Measurements from ENCODE around the gene TOMM20L.

The TOMM20L gene

GRCh38 chr14:58367296-58367695 lies 28.4 kb upstream of the TOMM20L start:
- DNase-seq (ENCODE audit: low read depth) = no peak
- no peak for TF ChIP-seq CTCF (IDR thresholded peaks at IDR 0.05; ENCODE audit: insufficient read depth, low read depth, low read length, missing control alignments)
- no peak overlapping the region for H3K4me3 ChIP-seq (ENCODE audit: low read length)

GRCh38 chr14:58368956-58369355 lies 26.8 kb upstream of the TOMM20L start:
- H3K4me3 ChIP-seq (ENCODE audit: low read length) = no peak overlapping the region
- no peak for TF ChIP-seq CTCF (IDR thresholded peaks at IDR 0.05; ENCODE audit: insufficient read depth, low read depth, low read length, missing control alignments)
- no peak for DNase-seq (ENCODE audit: low read depth)

DNA sequence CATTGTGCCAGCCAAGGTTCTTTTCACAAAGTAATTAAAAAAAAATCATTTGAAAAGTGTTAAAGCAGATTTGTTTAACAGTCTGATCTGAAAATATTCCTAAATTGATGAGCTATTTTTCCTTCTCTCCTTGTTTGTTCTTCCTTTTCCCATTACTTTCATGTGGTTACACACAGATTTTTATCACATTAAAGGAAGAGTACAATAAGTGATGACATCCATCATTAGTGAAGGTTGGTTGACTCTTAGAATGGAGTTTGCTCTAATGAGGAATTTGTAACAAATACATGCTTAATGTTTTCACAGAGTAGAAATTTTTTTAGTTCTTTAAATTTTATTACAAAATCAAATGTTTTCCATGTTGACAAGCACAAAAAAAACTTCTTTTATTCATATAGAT lies 18.9 kb upstream of the TOMM20L start:
- TF ChIP-seq CTCF (IDR thresholded peaks at IDR 0.05; ENCODE audit: insufficient read depth, low read depth, low read length, missing control alignments) = no peak
- no peak overlapping the region for H3K4me3 ChIP-seq (ENCODE audit: low read length)
- DNase-seq (ENCODE audit: low read depth) = no peak

- TF ChIP-seq CTCF (IDR thresholded peaks at IDR 0.05; ENCODE audit: insufficient read depth, low read depth, low read length, missing control alignments) = no peak
- H3K4me3 ChIP-seq (ENCODE audit: low read length) = no peak overlapping the region
- DNase-seq (ENCODE audit: low read depth) = no peak
Observed at GRCh38 chr14:58390830-58391229, 4.9 kb upstream of the TOMM20L start.

- peak overlapping the region; percentile 31 for H3K4me3 ChIP-seq (ENCODE audit: low read length)
- TF ChIP-seq CTCF (IDR thresholded peaks at IDR 0.05; ENCODE audit: insufficient read depth, low read depth, low read length, missing control alignments) = peak; percentile 15
- no peak for DNase-seq (ENCODE audit: low read depth)
Observed at GRCh38 chr14:58395562-58395811, 243 bp upstream of the TOMM20L start.

DNA sequence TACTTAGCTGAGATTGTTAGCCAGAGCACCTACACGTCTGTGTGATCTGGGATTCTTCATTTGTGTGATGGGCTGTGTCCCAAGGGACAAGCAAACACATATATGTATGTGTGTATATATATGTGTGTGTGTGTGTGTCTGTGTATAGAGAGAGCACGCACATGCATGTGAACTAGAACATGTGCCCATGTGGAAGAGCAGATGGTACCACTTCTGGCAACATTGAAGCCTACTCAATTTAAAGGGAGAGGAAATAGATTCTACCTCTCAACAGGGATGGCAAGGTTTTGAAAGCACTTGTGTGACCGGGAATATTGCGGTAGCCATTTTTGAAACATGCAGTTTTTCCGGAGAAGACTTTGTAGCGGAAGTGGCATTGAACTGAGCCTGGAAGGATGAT lies 1.4 kb downstream of the TOMM20L start:
- DNase-seq (ENCODE audit: low read depth) = no peak
- no peak overlapping the region for H3K4me3 ChIP-seq (ENCODE audit: low read length)
- TF ChIP-seq CTCF (IDR thresholded peaks at IDR 0.05; ENCODE audit: insufficient read depth, low read depth, low read length, missing control alignments) = no peak

DNA sequence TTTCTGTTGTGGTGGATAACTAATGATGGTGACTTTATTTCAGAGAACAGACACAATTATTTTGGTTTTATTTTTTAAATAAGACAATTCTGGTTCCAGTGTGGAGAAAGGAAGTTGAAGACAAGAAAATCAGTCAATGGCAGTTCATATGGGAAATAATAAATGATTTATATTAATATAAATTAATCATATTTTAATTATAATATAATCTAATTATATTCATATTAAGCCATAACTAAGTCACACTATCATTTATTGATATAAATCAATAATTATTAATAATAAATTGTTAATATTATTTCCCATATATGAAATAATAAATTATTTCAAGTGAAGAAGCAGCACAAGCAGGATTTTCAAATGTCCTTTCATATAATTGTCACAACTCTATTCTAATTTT lies 2.8 kb downstream of the TOMM20L start:
- DNase-seq (ENCODE audit: low read depth) = no peak
- no peak overlapping the region for H3K4me3 ChIP-seq (ENCODE audit: low read length)
- TF ChIP-seq CTCF (IDR thresholded peaks at IDR 0.05; ENCODE audit: insufficient read depth, low read depth, low read length, missing control alignments) = no peak
